Tibial artery (tissue), 4 donors: ENCODE measurements around the gene TRMO.

Experiments
- DNase-seq, 2 donors: peaks; one replicate each; pipeline ENCODE4 v3.0.0-alpha.2; 2019
- H3K27ac ChIP-seq, 2 donors: fragments of 200-600 bp; sonication (generic) in 1 of 2; 1 replicate in 1 of 2; 2 replicates in 1 of 2; pipeline ENCODE4 v1.5.1; 2018 to 2019; ENCODE audit warnings: mild to moderate bottlenecking in 1 of 2
- H3K27me3 ChIP-seq, 2 donors: fragments of 200-600 bp; sonication (generic) in 1 of 2; one replicate each; pipeline versions ENCODE4 v1.5.1 to v1.6.0; 2016 to 2019
- H3K36me3 ChIP-seq, 3 donors: fragments of 200-600 bp; sonication (generic) in 2 of 3; one replicate each; pipeline ENCODE4 v1.5.1; 2016 to 2019; ENCODE audit warnings: mild to moderate bottlenecking in 2 of 3
- H3K4me1 ChIP-seq, 4 donors: fragments of 200-600 bp; sonication (generic) in 2 of 4; 1 replicate in 3 of 4; 2 replicates in 1 of 4; pipeline ENCODE4 v1.5.1; 2016 to 2019
- H3K4me3 ChIP-seq, 2 donors: fragments of 200-600 bp; sonication (generic) in 1 of 2; 1 replicate in 1 of 2; 2 replicates in 1 of 2; pipeline ENCODE4 v1.5.1; 2018 to 2019; ENCODE audit warnings: mild to moderate bottlenecking in 2 of 2
- H3K9me3 ChIP-seq, 3 donors: fragments of 200-600 bp; sonication (generic) in 1 of 3; one replicate each; pipeline ENCODE4 v1.5.1; 2016 to 2019
- intact Hi-C: fragments of 100-400 bp; cut with DNase I; formaldehyde crosslinking; loops from one replicate; pipeline ENCODE4 v1.15.0; 2023; ENCODE audit warnings: low total_unique reads
- TF ChIP-seq, protein P1 (sequence below), 2 experiments: fragments of 200-600 bp in 1 of 2; fragments of 450-650 bp in 1 of 2; IDR thresholded peaks; one replicate each; pipeline ENCODE4 v1.5.1; 2017 to 2019; ENCODE audit warnings: antibody characterized with exemption in 2 of 2, mild to moderate bottlenecking in 1 of 2, moderate library complexity in 1 of 2

Gene TRMO

DNA sequence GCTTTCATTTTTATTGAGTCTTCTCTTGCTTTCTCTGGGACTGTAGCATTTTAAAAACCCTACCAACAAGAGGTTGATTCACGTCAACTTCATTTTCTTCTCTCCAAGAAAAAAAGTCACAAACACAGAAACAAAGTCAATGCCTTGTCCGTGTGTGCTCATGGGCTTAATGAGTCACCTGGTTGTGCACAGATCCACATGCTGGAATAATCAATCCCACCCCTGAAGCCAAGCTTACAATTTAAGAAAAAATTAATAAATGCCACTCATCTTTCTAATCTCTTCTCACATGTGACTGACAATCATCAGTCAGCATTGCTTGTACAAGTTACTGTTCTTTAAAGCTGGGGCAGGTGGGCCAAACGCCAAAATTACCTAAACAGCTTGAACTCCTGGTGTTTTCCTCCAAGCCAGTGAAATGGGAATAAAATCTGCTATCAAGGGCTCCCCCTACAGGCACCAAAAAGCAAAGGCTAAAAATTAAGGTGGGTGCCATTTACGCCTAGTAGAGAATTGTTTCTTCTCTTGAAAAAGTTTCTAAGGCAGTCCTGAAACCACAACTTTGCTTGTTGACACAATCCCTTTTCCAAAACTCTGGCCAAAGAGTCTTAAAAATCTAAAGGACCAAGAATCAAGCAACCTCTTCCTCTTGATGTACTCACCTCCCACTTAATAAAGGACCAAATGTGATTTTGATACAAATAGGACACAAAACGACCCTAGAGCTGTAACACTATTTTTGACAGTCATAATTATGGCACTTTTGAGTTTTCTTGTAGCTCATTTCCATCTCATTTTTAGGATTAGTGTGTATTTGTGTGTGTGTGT is 21.3 kb downstream of the TRMO start:
- Histone ChIP-seq H3K36me3 (peaks cover 0 to 27% (median 11%) of the 10 kb centered on the region in 3 donors), H3K4me3 (no peak overlapping the region), H3K4me1 (no peaks in the 10 kb centered on the region), H3K27ac (no peak overlapping the region), H3K9me3 (no peaks in the 10 kb centered on the region), H3K27me3 (no peaks in the 10 kb centered on the region)
- TF ChIP-seq, protein P1, sequence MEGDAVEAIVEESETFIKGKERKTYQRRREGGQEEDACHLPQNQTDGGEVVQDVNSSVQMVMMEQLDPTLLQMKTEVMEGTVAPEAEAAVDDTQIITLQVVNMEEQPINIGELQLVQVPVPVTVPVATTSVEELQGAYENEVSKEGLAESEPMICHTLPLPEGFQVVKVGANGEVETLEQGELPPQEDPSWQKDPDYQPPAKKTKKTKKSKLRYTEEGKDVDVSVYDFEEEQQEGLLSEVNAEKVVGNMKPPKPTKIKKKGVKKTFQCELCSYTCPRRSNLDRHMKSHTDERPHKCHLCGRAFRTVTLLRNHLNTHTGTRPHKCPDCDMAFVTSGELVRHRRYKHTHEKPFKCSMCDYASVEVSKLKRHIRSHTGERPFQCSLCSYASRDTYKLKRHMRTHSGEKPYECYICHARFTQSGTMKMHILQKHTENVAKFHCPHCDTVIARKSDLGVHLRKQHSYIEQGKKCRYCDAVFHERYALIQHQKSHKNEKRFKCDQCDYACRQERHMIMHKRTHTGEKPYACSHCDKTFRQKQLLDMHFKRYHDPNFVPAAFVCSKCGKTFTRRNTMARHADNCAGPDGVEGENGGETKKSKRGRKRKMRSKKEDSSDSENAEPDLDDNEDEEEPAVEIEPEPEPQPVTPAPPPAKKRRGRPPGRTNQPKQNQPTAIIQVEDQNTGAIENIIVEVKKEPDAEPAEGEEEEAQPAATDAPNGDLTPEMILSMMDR (IDR thresholded peaks at IDR 0.05), result peak; percentile 62 to 65
- intact Hi-C loops, result no loop called here
- DNase-seq, result no peak

DNA sequence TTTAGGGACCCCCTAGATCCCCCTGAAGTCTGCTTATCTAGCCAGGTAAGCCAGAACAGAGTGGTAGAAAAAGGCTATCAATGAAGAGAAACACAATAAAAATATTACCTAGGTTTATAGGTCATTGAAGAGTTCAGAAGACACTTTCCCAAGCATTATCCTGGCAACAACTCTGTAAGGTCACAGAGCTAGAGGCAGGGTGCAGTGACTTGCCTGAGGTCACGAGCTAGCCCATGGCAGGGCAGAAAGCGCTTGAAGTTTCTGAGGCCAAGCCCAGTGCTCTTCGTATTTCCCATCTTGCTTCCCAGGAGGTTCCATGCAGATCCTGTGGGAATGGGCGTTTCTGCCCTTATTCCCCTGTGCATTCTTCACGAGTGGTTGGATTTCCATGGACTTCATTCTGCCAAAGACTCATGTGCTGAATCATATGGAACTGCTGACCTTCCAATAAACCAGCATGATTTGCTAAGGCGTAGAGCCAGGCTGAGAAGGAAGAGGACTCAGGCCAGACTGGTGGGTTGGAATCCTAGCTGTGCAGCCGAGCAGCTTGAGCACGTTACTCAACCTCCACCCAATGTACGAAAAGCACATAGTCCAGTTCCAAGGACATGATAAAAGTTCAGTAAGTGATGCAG is 22.1 kb downstream of the TRMO start:
- Histone ChIP-seq H3K27me3 (no peaks in the 10 kb centered on the region), H3K36me3 (peaks cover 0 to 29% (median 15%) of the 10 kb centered on the region in 3 donors), H3K27ac (no peak overlapping the region), H3K4me3 (no peak overlapping the region), H3K9me3 (no peaks in the 10 kb centered on the region), H3K4me1 (no peaks in the 10 kb centered on the region)
- TF ChIP-seq, protein P1 (IDR thresholded peaks at IDR 0.05), result no peak
- intact Hi-C loops, result no loop called here
- no peak for DNase-seq

DNA sequence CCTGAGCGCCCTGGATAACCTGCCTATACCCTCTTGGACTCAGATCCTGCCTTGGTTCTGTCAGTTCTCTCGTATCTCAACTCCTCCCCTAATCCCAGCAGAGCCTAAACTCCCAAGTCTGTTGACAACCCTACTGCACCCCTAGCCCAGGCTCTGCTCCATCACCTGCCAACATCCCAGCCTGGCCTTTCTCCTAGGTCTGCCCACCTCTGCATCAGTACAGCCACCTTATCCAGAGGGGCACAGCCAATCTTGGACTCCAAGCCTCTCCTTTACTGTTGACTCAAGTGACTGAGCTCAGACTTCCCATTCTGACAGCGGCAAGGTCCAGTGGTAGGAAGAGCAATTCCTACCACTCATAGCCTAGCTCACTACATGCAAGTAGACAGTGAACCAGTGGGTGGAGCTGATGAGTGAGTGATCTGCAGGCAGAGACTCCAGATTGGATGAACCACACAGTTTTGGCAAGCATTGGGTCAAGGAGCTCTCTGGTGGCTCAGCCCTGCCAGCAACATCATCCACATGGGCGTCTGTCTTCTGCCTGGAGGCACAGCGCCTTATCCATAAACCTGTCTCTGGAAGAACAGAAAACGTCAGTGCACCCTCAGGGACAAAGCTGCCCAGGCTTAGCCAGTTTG is 26.5 kb downstream of the TRMO start:
- Histone ChIP-seq H3K36me3 (peaks cover 0 to 14% (median 10%) of the 10 kb centered on the region in 3 donors), H3K9me3 (no peaks in the 10 kb centered on the region), H3K4me1 (no peaks in the 10 kb centered on the region), H3K4me3 (no peak overlapping the region), H3K27ac (no peak overlapping the region), H3K27me3 (no peaks in the 10 kb centered on the region)
- no peak for DNase-seq
- TF ChIP-seq, protein P1 (IDR thresholded peaks at IDR 0.05), result no peak
- intact Hi-C loops, result loop anchor here (10.0 kb wide), 1 partner anchor 431 kb away; no protein-coding TSS in a partner anchor

DNA sequence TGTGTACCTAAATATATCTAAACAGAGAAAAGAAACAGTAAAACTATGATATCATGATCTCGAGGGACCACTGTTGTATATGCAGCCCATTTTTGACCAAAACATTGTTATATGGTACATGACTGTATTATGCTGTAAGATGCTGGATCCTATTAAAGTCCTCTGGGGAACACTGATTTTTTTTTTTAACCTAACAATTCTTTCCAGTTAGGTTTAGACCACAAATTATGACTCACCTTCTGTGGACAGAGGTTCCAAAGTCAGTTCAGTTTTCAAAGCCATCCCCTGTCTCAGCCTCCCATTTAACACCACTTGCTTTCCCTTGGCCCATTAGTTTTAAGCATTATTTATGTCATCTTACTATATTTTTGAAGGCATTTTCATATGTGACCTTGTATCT is 27.1 kb downstream of the TRMO start:
- TF ChIP-seq, protein P1 (IDR thresholded peaks at IDR 0.05), result no peak
- Histone ChIP-seq H3K4me3 (no peak overlapping the region), H3K4me1 (no peaks in the 10 kb centered on the region), H3K36me3 (peaks cover 0 to 11% (median 10%) of the 10 kb centered on the region in 3 donors), H3K9me3 (no peaks in the 10 kb centered on the region), H3K27me3 (no peaks in the 10 kb centered on the region), H3K27ac (no peak overlapping the region)
- DNase-seq, result no peak
- intact Hi-C loops, result loop anchor here (10.0 kb wide), 1 partner anchor 430 kb away; no protein-coding TSS in a partner anchor

DNA sequence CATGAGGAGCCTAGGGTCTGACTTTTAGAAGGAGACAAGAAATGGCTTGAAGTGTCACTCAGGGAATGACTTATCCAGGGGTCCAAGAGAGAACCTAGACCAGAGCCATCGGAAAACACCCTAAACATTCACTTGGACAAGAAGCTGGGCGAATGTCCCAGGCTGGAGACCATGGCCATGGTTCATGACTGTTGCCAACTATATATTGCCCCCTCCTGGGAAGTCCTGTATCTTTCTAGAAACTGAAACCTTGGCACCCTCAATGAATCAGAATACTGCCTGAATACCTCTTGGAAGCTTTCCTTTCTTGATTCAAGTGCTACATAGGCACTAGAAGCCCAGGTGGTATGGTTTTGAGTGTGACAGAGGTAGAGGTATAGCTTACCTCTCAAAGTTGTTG is 29.9 kb downstream of the TRMO start:
- H3K36me3 ChIP-seq, result peaks cover 0 to 10% (median 6%) of the 10 kb centered on the region in 3 donors
- no peaks in the 10 kb centered on the region for H3K27me3 ChIP-seq
- no peaks in the 10 kb centered on the region for H3K4me1 ChIP-seq
- no peak overlapping the region for H3K27ac ChIP-seq
- DNase-seq, result no peak
- H3K9me3 ChIP-seq, result no peaks in the 10 kb centered on the region
- TF ChIP-seq, protein P1 (IDR thresholded peaks at IDR 0.05), result no peak
- H3K4me3 ChIP-seq, result no peak overlapping the region
- intact Hi-C loops, result loop anchor here (10.0 kb wide), 1 partner anchor 428 kb away; no protein-coding TSS in a partner anchor
